Activated naive CD8-positive, alpha-beta T cell treated with anti-CD3 and anti-CD28 coated beads, Interleukin-2, amount 50 U/mL, for 24 hours (primary cell): ENCODE measurements around the gene BBS2.

ENCODE experiments used
- ATAC-seq: fragments of 150-1000 bp; cut with Tn5 transposase; one replicate; pipeline ENCODE4 v1.10.0; 2021
- DNase-seq: peaks from one replicate; pipeline ENCODE4 v3.0.0; 2021
- H3K27ac Mint-ChIP-seq: one replicate; pipeline ENCODE4 v1.8.0; 2021; ENCODE audit warnings: mild to moderate bottlenecking, mixed read lengths
- H3K27me3 Mint-ChIP-seq: one replicate; pipeline ENCODE4 v1.8.0; 2021; ENCODE audit warnings: mixed read lengths
- H3K36me3 Mint-ChIP-seq: one replicate; pipeline ENCODE4 v1.8.0; 2021; ENCODE audit warnings: low read depth, mixed read lengths
- H3K4me1 Mint-ChIP-seq: one replicate; pipeline ENCODE4 v1.8.0; 2021; ENCODE audit warnings: mixed read lengths
- H3K4me3 Mint-ChIP-seq: one replicate; pipeline ENCODE4 v1.8.0; 2021; ENCODE audit warnings: mild to moderate bottlenecking, moderate library complexity, mixed read lengths
- H3K9me3 Mint-ChIP-seq: one replicate; pipeline ENCODE4 v1.8.0; 2021; ENCODE audit warnings: mixed read lengths

The BBS2 gene

GRCh38 chr16:56542039-56542438, 22.2 kb upstream of the BBS2 start:
- H3K9me3 Mint-ChIP-seq, result no peaks in the 10 kb centered on the region
- no peak overlapping the region for H3K4me3 Mint-ChIP-seq
- ATAC-seq (no peak), DNase-seq (no peak)
- no peaks in the 10 kb centered on the region for H3K4me1 Mint-ChIP-seq
- H3K27ac Mint-ChIP-seq, result no peak overlapping the region
- no peaks in the 10 kb centered on the region for H3K36me3 Mint-ChIP-seq
- H3K27me3 Mint-ChIP-seq, result peaks cover 4% of the 10 kb centered on the region

GRCh38 chr16:56539656-56540055, 19.8 kb upstream of the BBS2 start:
- Mint-ChIP-seq H3K27ac (no peak overlapping the region), H3K36me3 (no peaks in the 10 kb centered on the region), H3K27me3 (peaks cover 6% of the 10 kb centered on the region), H3K9me3 (no peaks in the 10 kb centered on the region), H3K4me3 (no peak overlapping the region), H3K4me1 (no peaks in the 10 kb centered on the region)
- no peak for ATAC-seq
- no peak for DNase-seq

GRCh38 chr16:56538331-56538730, 18.5 kb upstream of the BBS2 start:
- no peak overlapping the region for H3K27ac Mint-ChIP-seq
- no peaks in the 10 kb centered on the region for H3K9me3 Mint-ChIP-seq
- no peaks in the 10 kb centered on the region for H3K4me1 Mint-ChIP-seq
- no peak overlapping the region for H3K4me3 Mint-ChIP-seq
- ATAC-seq, result no peak
- H3K27me3 Mint-ChIP-seq, result peaks cover 6% of the 10 kb centered on the region
- DNase-seq, result no peak
- H3K36me3 Mint-ChIP-seq, result no peaks in the 10 kb centered on the region

- Mint-ChIP-seq H3K4me3 (no peak overlapping the region), H3K4me1 (no peaks in the 10 kb centered on the region), H3K27ac (no peak overlapping the region), H3K27me3 (peaks cover 5% of the 10 kb centered on the region), H3K9me3 (no peaks in the 10 kb centered on the region), H3K36me3 (no peaks in the 10 kb centered on the region)
- DNase-seq (no peak), ATAC-seq (no peak)
Observed at GRCh38 chr16:56534847-56535383, 15.1 kb upstream of the BBS2 start.

- Mint-ChIP-seq H3K9me3 (no peaks in the 10 kb centered on the region), H3K27ac (no peak overlapping the region), H3K27me3 (peaks cover 5% of the 10 kb centered on the region), H3K4me1 (no peaks in the 10 kb centered on the region), H3K36me3 (no peaks in the 10 kb centered on the region), H3K4me3 (no peak overlapping the region)
- DNase-seq (no peak), ATAC-seq (no peak)
Observed at GRCh38 chr16:56532714-56533113, 12.9 kb upstream of the BBS2 start.

- Mint-ChIP-seq H3K4me3 (no peak overlapping the region), H3K9me3 (no peaks in the 10 kb centered on the region), H3K36me3 (no peaks in the 10 kb centered on the region), H3K4me1 (no peaks in the 10 kb centered on the region), H3K27me3 (no peaks in the 10 kb centered on the region), H3K27ac (no peak overlapping the region)
- DNase-seq, result no peak
- ATAC-seq, result no peak
Observed at GRCh38 chr16:56530872-56531271, 11.0 kb upstream of the BBS2 start.

- Mint-ChIP-seq H3K36me3 (no peaks in the 10 kb centered on the region), H3K9me3 (no peaks in the 10 kb centered on the region)
- no peak for DNase-seq
Observed at GRCh38 chr16:56525236-56525635, 5.4 kb upstream of the BBS2 start.

GRCh38 chr16:56520251-56520577, 390 bp upstream of the BBS2 start:
- Mint-ChIP-seq H3K27me3 (no peaks in the 10 kb centered on the region), H3K27ac (peak overlapping the region; percentile 85), H3K4me1 (peaks cover 29% of the 10 kb centered on the region), H3K4me3 (peak overlapping the region; percentile 79), H3K36me3 (no peaks in the 10 kb centered on the region), H3K9me3 (no peaks in the 10 kb centered on the region)
- no peak for ATAC-seq
- DNase-seq, result no peak

More at GRCh38 chr16:56525236-56525635, 5.4 kb upstream of the BBS2 start:
- Mint-ChIP-seq H3K4me1 (peaks cover 6% of the 10 kb centered on the region), H3K27me3 (no peaks in the 10 kb centered on the region), H3K27ac (no peak overlapping the region), H3K4me3 (no peak overlapping the region)
- no peak for ATAC-seq

GRCh38 chr16:56518425-56518824, 1.4 kb downstream of the BBS2 start:
- H3K36me3 Mint-ChIP-seq, result no peaks in the 10 kb centered on the region
- DNase-seq, result no peak
- no peak for ATAC-seq
- H3K27me3 Mint-ChIP-seq, result no peaks in the 10 kb centered on the region
- H3K4me3 Mint-ChIP-seq, result peak overlapping the region; percentile 79
- no peaks in the 10 kb centered on the region for H3K9me3 Mint-ChIP-seq
- no peak overlapping the region for H3K27ac Mint-ChIP-seq
- peaks cover 44% of the 10 kb centered on the region for H3K4me1 Mint-ChIP-seq

- no peak overlapping the region for H3K27ac Mint-ChIP-seq
- DNase-seq (no peak), ATAC-seq (no peak)
- no peaks in the 10 kb centered on the region for H3K27me3 Mint-ChIP-seq
- H3K9me3 Mint-ChIP-seq, result no peaks in the 10 kb centered on the region
- H3K4me1 Mint-ChIP-seq, result peaks cover 47% of the 10 kb centered on the region
- no peak overlapping the region for H3K4me3 Mint-ChIP-seq
- H3K36me3 Mint-ChIP-seq, result no peaks in the 10 kb centered on the region
Observed at GRCh38 chr16:56517206-56517605, 2.6 kb downstream of the BBS2 start.

- Mint-ChIP-seq H3K4me1 (peaks cover 46% of the 10 kb centered on the region), H3K4me3 (no peak overlapping the region), H3K9me3 (no peaks in the 10 kb centered on the region), H3K36me3 (no peaks in the 10 kb centered on the region), H3K27me3 (no peaks in the 10 kb centered on the region), H3K27ac (no peak overlapping the region)
- ATAC-seq, result no peak
- no peak for DNase-seq
Observed at GRCh38 chr16:56515665-56516064, 4.2 kb downstream of the BBS2 start.

- no peak overlapping the region for H3K4me3 Mint-ChIP-seq
- peak overlapping the region; percentile 7 for H3K27ac Mint-ChIP-seq
- peaks cover 39% of the 10 kb centered on the region for H3K4me1 Mint-ChIP-seq
Observed at GRCh38 chr16:56514845-56515244, 5.0 kb downstream of the BBS2 start.

GRCh38 chr16:56513972-56514371, 5.9 kb downstream of the BBS2 start:
- Mint-ChIP-seq H3K4me3 (no peak overlapping the region), H3K36me3 (peaks cover 4% of the 10 kb centered on the region), H3K27ac (no peak overlapping the region), H3K9me3 (no peaks in the 10 kb centered on the region), H3K27me3 (no peaks in the 10 kb centered on the region), H3K4me1 (peaks cover 38% of the 10 kb centered on the region)
- DNase-seq, result peak; percentile 22
- ATAC-seq, result peak; percentile 36

More at GRCh38 chr16:56514845-56515244, 5.0 kb downstream of the BBS2 start:
- no peak for DNase-seq
- Mint-ChIP-seq H3K27me3 (no peaks in the 10 kb centered on the region), H3K9me3 (no peaks in the 10 kb centered on the region), H3K36me3 (peaks cover under 1% of the 10 kb centered on the region)
- no peak for ATAC-seq

GRCh38 chr16:56513091-56513490, 6.7 kb downstream of the BBS2 start:
- H3K9me3 Mint-ChIP-seq, result no peaks in the 10 kb centered on the region
- H3K27me3 Mint-ChIP-seq, result no peaks in the 10 kb centered on the region
- H3K4me1 Mint-ChIP-seq, result peaks cover 33% of the 10 kb centered on the region
- ATAC-seq (no peak), DNase-seq (no peak)
- no peak overlapping the region for H3K4me3 Mint-ChIP-seq
- H3K27ac Mint-ChIP-seq, result no peak overlapping the region
- H3K36me3 Mint-ChIP-seq, result peaks cover 6% of the 10 kb centered on the region

- Mint-ChIP-seq H3K9me3 (no peaks in the 10 kb centered on the region), H3K27ac (no peak overlapping the region), H3K36me3 (peaks cover 12% of the 10 kb centered on the region), H3K4me1 (peaks cover 27% of the 10 kb centered on the region), H3K4me3 (no peak overlapping the region), H3K27me3 (no peaks in the 10 kb centered on the region)
- DNase-seq (no peak), ATAC-seq (no peak)
Observed at GRCh38 chr16:56512025-56512424, 7.8 kb downstream of the BBS2 start.

GRCh38 chr16:56510544-56510943, 9.3 kb downstream of the BBS2 start:
- Mint-ChIP-seq H3K27me3 (no peaks in the 10 kb centered on the region), H3K4me1 (peaks cover 19% of the 10 kb centered on the region), H3K9me3 (no peaks in the 10 kb centered on the region), H3K36me3 (peaks cover 15% of the 10 kb centered on the region), H3K27ac (no peak overlapping the region), H3K4me3 (no peak overlapping the region)
- ATAC-seq (no peak), DNase-seq (no peak)
